ENCODE measurements around the gene NIPAL3.

- TF ChIP-seq POLR2A (IDR thresholded peaks at IDR 0.05; ENCODE audit: low read length) (no peak), GATA1 (IDR thresholded peaks at IDR 0.05; ENCODE audit: low read depth, low read length) (no peak)
These were observed 27.2 kb upstream of the NIPAL3 start for GRCh38 chr1:24388331-24388885.
